NCI-H1105 treated with DMSO at 0.1 percent for 48 hours (cell line): ENCODE measurements around the gene PPP2R5C.

Experiments
- DNase-seq: peaks from one replicate; lab custom pipeline; 2025; lab: John Stamatoyannopoulos, UW

PPP2R5C gene

DNA sequence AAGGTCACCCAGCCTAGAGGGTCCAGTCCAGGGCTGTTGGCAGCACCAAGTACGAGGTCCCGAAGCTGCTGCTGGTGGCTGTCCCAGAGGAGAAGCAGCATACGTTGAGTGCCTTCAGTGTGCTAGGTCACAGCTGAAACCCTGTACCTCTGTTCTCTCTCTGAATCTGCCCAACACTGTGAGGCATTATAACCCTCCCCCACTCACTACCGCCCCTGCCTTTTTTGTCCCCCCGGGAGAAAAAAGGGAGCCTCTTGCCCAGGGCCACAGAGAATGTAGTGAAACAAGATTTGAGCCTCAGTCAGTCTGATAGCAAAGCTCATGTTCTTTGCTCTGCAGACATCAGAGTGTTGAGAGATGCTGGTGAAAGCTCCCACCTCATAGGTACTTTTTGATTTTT is 53.4 kb downstream of the PPP2R5C start:
- no peak for DNase-seq

DNA sequence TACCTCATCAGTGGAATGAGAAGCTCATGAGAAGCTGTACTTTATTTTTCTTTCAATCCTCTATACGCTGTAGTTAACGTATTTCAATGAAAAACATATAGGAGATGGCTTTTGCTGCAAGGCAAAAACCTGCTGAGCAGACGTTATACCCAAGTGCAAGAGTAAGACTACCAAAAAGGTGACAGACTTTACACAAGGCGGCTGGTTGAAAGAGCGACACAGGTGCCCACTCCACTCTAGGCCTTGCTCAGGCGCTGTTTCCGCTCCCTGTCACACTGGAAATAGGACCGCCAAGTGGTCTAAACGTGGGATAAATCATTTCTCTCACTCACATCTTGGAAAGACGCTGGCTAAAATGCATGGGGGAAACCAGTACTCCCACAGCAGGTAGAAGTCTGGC is 54.5 kb downstream of the PPP2R5C start:
- DNase-seq = no peak

DNA sequence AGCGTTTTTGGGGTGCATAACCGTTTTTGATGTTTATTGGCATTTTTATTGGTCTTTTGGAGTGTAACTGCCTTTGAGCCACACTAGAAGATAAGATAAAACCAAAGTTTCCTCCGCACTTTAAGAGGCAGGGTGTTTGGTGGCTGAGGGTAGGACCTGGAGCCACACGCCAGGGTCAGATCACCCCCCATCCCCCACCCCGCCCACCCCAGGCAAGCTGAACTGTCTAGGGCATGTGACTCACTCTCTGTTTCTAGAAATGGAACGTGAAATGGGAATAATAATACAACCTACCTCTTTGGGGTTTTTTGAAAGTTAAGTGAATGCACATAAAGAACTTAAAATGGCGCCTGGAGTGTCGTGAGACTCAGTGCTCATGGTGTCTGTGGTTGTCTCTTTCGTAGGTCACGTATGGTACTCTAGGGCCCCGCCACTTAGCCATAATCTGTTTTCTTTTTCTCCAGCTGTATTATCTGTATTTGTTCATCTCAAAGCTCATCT is 56.0 kb downstream of the PPP2R5C start:
- DNase-seq = no peak

DNA sequence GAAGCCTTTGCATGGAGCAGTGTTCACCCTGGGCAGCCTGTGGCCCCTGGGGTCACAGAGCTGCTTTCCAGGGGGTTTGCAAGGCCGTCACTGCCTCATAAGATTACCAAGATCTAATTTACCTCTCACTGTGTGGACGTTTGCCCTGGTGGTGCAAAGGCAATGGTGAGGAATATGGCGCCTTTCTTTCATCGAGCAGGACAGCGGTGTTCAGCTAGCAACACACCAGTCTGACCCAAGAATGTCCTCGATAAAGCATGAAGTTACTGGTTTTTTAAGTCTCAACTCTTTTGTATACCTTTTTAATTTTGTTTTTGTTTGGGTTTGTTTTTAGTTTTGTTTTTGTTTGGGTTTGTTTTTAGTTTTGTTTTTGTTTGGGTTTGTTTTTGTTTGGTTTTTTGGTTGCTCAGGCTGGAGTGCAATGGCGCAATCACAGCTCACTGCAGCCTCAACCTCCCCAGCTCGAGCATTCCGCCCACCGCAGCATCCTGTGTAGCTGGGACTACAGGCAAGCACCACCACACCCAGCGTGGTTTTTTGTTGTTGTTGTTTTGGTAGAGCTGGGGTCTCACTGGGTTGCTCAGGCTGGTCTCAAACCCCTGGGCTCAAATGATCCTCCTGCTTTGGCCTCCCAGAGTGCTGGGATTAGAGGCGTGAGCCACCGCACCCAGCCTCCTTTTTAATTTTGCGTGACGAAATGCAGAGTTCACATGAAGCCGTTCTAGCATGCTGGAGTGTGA is 57.9 kb downstream of the PPP2R5C start:
- no peak for DNase-seq

DNA sequence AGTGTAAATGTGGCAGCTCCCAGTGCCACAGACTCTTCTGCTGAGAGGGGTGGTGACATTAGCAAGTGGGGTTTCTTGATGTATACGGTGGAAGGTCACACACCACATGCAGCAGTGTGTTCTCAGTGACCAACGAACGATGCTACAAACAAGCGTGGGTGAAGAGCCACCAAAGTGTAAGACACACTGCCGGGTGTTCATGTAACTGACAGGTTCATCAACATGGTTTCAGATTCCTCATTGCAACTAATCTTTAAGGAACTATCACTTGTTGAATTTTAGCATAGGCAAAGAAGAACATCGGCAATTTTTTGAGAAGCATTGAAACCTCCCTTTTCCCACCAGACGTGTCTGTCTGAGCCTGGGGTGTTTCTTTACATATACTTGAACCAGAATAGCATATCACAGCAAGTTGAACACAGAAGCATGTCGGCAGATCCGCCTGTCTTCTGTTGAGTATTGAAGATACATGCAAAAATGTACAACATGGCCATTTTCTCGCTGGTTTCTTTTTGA is 58.8 kb downstream of the PPP2R5C start:
- DNase-seq = no peak

DNA sequence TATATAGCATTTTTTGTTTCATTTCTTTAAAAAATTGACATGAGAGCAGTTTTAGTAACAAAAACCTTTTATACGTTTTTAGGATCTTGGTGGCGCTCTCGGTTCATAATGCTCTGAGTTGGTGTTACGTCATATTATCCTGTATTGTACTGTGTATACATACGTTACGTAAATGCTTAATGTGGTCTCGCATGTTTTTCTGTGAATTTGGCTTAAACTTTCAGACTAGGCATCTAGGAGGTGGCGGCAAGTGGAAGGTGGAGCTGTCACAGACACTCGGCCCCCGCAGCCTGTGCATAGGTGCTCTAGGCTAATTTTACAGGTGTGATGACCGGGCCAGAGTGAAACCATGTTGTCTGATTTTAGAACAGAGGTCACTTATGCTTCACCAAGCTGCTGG is 60.0 kb downstream of the PPP2R5C start:
- no peak for DNase-seq

DNA sequence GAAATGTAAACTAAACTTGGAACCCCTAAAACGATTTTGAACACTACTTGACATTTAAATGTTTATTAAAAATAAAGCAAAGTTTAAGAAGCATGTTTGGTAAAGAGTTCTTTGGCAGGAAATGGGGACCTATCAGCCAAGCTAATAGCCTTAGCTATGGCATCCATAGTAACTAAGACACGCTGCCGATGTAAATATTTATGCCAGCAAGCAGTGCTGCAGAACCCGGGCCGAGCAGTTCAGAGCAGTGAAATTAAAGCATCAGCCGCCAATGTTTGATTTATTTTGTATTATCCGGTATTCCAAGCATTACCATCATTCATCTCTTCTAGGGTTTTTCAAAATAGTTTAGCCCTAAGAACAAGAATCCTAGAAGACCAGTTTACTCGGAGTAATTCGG is 61.6 kb downstream of the PPP2R5C start:
- no peak for DNase-seq

DNA sequence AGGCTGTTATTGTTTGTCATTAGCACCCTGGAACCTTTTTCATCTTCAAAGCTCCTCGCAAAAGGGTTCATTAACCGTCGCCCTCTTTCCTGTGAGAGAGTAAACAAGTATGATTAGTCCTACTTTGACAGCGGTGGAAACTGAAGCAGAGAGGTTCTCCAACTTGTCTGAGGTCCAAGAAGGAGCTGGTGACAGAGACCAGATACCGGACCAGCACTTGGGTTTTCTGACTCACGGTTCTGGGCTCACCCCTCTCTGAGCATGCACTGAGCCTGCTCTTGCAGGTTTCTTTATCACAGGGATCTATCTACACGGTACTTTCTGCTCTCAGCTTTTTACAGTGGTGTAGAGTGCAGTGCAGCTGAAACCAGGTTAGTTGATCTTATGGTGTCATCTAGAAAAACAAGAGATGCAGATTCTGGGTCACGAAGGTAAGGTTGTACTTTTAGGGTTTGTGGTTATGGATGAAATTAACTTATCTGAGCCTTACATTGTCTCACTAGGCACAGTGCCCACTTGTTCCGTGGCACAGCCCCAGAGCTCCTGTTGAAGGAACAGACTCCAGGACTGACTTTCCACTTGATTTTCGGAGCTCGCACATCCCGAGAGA is 62.1 kb downstream of the PPP2R5C start:
- no peak for DNase-seq

DNA sequence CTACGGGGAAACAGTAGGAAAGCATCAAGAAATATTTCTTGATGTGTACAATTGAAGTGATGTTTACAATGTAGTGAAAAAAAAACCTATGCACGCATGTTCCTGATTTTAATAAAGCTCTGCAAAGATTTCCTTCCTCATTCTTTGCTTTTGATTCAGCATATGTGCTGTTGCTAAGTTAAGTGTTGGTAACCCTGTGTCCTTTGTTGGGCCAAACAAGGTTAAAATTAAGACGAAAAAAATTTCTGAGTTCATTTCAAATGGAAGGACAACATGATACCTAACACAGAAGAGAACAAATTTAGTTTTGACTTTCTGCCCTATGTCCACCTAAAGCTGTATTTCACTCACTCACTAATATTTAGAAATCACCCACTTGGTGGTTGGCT is 62.8 kb downstream of the PPP2R5C start:
- DNase-seq = no peak

DNA sequence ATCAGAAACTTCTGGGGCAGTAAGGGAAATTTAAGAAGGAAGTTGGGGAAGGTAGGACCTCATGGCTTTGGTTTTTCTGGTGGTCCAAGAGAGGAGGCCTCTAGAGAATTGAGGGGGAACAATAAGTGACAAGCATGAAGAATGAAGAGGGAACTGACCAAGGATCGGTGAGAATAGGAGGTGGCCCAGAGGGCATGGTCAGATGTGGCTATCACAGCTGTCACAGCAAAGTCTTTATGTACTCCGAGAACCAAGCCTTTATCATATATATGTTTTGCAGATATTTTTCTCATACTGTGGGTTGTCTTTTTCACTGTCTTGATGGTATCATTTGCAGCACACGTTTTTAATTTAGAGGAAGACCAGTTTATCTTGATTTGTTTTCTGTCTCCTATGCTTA is 64.3 kb downstream of the PPP2R5C start:
- DNase-seq = no peak

DNA sequence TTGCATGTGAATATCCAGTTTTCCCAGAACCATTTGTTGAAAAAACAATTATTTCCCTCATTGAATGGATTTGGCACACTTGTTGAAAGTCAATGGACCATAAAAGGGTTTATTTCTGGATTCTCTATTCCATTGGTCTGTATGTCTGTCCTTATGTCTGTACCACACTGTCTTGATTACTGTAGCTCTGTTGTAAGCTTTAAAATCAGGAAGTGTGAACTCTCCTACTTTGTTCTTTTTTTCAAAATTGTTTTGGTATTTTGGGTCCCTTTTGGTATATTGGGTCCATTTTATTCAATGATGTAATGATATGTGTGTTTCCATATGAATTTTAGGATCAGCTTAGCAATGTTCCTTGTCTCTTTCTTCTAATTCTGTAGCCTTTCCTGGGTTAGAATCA is 64.8 kb downstream of the PPP2R5C start:
- DNase-seq = no peak

DNA sequence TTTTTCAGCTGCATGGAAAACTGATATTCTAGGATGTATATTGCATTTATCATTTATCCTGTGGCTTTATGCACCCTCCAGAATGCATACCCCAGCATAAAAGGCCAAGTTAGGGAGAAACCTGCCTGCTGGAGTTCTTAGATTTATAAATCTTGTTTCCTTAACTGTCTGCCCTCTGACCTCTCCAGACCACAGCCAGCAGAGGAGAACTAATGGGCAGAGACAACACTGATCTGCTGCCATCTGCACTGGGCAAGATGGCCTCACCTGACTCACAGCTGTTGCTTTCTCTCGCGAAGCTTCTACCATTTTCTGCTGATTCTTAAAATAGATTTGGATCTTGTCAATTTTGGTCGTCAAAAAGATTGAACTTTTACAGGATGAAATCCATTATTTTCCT is 65.8 kb downstream of the PPP2R5C start:
- no peak for DNase-seq

DNA sequence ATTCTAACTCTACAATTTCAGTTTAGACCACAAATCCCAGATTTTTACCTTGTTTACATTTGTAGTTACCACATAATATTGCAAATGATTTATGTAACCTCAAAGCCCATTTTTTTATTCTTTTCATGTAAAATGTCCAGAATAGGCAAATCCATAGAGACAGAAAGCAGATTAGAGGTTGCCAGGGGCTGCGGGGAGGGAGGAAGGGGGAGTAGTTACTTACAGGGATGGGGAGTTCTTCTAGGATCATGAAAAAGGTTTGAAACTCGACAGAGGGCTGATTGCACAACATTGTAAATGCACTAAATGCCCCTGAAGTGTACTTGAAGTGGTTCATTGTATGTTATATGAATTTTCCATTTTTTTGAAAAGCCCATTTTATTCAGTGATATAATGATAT is 66.5 kb downstream of the PPP2R5C start:
- no peak for DNase-seq

DNA sequence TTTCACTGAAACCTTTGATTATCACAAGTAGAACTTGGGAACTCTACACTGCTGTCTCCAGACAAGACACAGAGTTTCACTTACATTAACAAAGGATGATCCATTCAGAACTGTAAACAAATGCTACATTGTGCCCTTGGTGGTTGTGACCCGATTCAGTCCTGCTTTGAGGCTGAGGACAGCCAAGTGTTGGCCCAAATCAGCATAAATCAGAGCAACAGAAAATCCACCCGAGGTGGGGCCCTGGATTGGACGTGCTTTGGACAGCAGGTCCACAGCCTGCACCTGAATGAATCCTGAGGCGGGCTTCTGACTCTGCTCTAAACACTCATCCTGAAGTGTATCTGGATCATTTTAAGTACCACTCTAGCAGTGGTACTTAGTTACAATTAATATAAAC is 68.8 kb downstream of the PPP2R5C start:
- no peak for DNase-seq

DNA sequence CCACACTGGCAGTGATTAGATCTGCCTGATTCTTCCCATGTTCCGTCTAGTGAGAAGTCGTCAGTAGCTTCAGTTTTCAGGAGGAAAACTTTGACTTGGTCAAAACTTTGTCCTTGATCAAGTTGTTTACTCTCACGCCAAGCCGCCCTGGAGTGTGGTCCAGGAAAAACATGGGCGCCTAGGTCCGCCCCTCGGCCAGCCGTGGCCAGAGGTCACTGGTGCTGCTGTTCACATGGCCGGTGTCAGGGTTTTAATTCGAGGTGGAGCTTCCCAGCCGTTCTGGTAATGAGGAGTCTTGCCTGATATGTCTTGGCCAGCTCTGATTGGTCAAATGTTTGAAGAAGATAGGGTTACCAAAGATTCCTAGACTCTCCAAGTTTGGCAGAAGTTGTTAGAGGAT is 71.5 kb downstream of the PPP2R5C start:
- DNase-seq = no peak

DNA sequence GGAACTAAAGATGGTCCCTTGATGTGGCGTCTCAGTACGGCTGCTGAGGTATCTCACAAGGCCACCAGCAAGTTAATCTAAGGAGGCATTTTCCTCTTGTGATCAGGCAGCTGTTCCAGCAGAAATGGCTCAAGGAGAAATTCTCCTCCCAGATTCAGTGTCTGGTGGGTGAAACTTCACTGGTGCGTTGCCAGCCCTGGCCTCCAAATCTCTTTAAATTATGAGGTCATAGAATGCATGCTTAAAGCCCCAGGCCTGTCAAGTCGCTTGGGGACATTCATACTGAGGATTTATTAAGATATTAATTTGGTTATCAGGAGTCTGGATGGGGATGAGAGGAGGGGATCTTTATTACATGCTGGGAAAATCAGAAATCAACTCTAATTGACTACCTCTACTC is 72.9 kb downstream of the PPP2R5C start:
- no peak for DNase-seq

DNA sequence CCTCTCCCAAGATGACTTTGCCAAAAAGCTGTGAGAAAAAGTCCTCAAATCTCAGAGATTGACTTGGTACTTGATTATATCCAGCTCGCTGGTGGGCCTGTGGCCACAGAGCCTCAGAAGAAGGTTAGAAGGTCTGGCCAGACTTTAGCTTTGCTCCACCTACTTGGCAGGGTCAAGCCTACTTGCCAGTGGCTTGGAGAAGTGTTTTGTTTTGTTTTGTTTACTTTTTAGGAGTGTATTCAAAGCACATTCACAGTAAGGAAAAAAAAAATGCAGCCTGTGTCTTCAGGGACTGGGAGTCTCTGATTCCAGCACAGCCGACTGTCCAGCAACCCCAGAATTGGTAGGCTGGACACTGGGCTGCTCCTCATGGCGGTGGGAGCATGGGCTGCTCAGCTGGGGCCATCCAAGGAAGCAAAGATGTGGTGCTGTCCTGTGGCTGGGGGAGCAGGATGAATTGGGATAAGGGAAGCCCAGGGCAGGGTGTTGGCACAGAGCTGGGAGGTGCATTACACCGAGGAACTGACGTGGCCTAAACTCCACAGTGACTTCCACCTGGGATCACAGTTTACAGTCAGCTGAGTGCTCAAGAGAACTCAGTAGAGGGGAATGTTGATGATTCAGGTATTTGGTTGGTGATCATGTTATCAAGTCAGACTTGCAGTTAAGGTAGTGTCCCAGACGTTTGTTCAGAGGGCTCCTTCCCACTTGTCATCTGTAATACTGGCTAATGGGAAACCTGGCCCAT is 73.5 kb downstream of the PPP2R5C start:
- no peak for DNase-seq

DNA sequence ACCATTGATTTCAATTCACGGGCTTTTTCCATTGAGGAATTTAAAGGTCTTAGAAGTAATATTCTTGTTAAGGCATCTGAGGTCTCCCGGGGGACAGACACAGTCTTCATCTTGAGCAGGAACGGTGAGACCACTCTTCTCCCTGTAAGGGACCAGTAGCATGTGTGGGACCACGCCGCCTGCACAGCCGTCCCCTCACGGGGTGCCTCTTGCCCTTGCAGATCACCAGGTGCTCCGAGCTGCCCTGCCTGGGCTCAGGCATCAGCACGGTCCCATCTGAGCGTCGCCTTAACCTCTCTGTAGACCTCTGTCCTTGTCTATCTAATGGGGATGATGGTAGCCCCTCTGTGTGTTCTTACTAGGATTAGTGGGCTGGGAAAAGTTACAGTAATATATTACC is 74.1 kb downstream of the PPP2R5C start:
- DNase-seq = no peak

DNA sequence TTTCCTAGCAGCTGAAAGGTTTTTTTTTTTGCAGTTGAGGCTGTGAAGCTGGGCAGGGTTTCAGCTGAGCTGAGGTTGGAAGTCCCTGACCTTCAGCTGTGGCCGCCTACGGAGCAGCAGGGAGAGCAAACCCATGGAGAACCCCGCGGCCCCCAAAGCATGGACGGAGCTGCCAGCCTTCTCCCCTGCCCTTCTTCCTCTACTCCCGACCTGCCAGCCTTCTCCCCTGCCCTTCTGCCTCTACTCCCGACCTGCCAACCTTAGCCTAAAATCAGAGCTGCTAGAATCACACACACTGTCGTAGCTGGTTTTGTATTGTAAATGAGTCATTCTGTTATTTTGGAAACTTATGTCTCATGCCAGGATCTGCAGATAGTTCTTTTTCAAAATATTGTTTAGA is 74.6 kb downstream of the PPP2R5C start:
- no peak for DNase-seq

DNA sequence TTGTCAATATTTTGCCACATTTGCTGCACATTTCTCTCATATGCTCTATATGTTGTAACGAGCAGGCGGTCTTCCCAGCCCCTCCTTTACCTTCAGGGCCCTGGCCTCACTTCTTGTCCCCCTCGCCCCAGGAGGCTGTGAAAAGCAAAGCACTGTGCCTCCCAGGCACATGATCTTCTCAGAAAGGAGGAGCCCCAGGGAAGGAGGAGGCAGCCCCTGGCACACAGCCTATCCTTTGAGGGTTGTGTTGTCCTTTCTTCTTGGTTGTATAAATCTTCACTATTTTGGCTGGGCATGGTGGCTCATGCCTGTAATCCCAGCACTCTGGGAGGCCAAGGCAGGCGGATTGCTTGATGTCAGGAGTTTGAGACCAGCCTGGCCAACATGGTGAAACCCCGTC is 77.0 kb downstream of the PPP2R5C start:
- DNase-seq = no peak

DNA sequence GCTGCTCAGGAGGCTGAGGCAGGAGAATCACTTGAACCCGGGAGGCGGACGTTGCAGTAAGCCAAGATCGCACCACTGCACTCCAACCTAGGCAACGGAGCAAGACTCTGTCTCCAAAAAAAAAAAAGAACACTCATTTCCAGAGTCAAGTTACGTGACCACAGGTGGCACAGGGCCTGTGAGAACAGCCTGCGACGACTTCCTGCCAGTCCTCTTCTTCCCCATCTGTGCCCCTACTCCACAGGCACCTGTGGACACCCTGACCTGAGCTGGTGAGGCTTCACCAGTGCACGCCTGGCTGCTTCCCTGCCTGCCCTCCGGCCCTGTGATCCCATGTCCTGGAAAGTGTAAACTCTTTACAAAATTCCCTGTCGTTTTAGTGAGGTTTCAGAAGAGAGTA is 77.7 kb downstream of the PPP2R5C start:
- DNase-seq = no peak

DNA sequence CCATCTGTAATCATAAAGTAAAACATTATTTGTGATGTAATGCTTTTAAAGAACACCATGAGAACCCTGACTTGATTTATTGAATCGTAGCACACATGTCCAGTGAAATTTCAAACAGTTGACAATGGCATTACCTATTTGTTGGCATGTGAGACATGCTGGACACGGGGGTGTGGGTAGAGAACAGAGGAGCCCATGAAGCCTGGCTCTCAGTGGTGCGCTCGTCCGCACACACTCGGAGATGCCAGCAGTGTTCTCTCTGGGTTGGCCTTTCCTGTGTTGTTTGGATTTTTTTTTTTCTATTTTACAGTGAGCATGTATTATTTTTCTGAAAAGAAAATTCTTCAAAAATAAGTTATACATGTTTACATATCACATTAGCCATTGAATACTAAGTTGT is 78.2 kb downstream of the PPP2R5C start:
- DNase-seq = no peak
